ENCODE results near the gene RABL2A. TPM values are rescaled to one million over a fixed set of nuclear protein-coding genes. Genes with fewer than 3 reads are reported as not detected.
"Not testable (repeated sequence)": the region's sequence is repeated elsewhere in the genome, so short reads cannot be mapped to it uniquely, and the experiment has no call there.

The RABL2A gene
- total RNA-seq, 1 donor from 2014 or later = 28.9 TPM

GRCh38 chr2:113625906-113626305 lies 1.2 kb upstream of the RABL2A start:
- DNase-seq; intact Hi-C loops (cut with DNase I); H3K4me3 ChIP-seq; H3K4me1 ChIP-seq; H3K9me3 ChIP-seq; H3K27ac ChIP-seq; H3K36me3 ChIP-seq; ATAC-seq; H3K27me3 ChIP-seq (ENCODE audit: low read depth): not testable (repeated sequence)

DNA sequence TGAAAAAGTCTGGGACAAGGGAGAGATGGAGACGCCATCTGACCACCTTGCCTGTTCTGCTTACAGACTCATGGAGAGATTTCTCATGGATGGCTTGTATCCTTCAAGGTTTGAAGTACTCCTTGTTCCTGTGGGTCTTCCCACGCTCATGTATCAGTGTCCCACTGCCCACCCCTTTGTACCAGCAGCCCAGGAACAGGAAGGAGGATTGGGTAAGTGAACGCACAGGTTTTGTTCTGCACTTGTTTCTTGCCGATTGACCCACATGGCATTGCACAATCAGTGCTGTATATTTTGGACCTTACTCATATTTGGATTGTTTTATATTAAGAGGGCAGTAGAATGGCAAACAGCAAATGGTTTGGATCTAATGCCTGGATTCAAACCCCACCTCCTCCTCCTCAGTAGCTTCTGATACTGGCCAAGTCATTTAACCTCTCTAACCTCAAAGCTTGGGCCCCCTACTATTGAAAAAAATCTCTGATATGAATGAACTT lies 5.8 kb downstream of the RABL2A start:
- H3K27me3 ChIP-seq (ENCODE audit: low read depth); DNase-seq; H3K9me3 ChIP-seq; H3K4me3 ChIP-seq; H3K4me1 ChIP-seq; H3K27ac ChIP-seq; intact Hi-C loops (cut with DNase I): not testable (repeated sequence)
- peak in 1 of 2 donors; percentile 70 for ATAC-seq
- peaks cover 17% of the 10 kb centered on the region for H3K36me3 ChIP-seq

- H3K27me3 ChIP-seq (ENCODE audit: low read depth); H3K27ac ChIP-seq; H3K4me1 ChIP-seq; H3K4me3 ChIP-seq; H3K9me3 ChIP-seq; intact Hi-C loops (cut with DNase I); DNase-seq: not testable (repeated sequence)
- H3K36me3 ChIP-seq = peaks cover 15% of the 10 kb centered on the region
- ATAC-seq = peak in 1 of 2 donors; percentile 30
Measured at GRCh38 chr2:113635358-113635757, 8.3 kb downstream of the RABL2A start.

- H3K9me3 ChIP-seq; DNase-seq; ATAC-seq; H3K4me3 ChIP-seq; H3K27me3 ChIP-seq (ENCODE audit: low read depth); H3K36me3 ChIP-seq; H3K4me1 ChIP-seq; intact Hi-C loops (cut with DNase I); H3K27ac ChIP-seq: not testable (repeated sequence)
Measured at GRCh38 chr2:113636226-113636625, 9.2 kb downstream of the RABL2A start.

- H3K27me3 ChIP-seq (ENCODE audit: low read depth); H3K9me3 ChIP-seq; H3K27ac ChIP-seq; DNase-seq; H3K36me3 ChIP-seq; intact Hi-C loops (cut with DNase I); ATAC-seq; H3K4me3 ChIP-seq; H3K4me1 ChIP-seq: not testable (repeated sequence)
Measured at GRCh38 chr2:113638084-113638483, 11.0 kb downstream of the RABL2A start.

GRCh38 chr2:113646217-113646616 lies 19.2 kb downstream of the RABL2A start:
- H3K4me1 ChIP-seq; DNase-seq; H3K36me3 ChIP-seq; ATAC-seq; H3K27ac ChIP-seq; H3K9me3 ChIP-seq; H3K27me3 ChIP-seq (ENCODE audit: low read depth); H3K4me3 ChIP-seq; intact Hi-C loops (cut with DNase I): not testable (repeated sequence)

GRCh38 chr2:113650834-113651815 lies 24.1 kb downstream of the RABL2A start:
- H3K4me3 ChIP-seq; H3K27me3 ChIP-seq (ENCODE audit: low read depth); H3K36me3 ChIP-seq; DNase-seq; intact Hi-C loops (cut with DNase I); H3K9me3 ChIP-seq; H3K4me1 ChIP-seq; ATAC-seq; H3K27ac ChIP-seq: not testable (repeated sequence)

DNA sequence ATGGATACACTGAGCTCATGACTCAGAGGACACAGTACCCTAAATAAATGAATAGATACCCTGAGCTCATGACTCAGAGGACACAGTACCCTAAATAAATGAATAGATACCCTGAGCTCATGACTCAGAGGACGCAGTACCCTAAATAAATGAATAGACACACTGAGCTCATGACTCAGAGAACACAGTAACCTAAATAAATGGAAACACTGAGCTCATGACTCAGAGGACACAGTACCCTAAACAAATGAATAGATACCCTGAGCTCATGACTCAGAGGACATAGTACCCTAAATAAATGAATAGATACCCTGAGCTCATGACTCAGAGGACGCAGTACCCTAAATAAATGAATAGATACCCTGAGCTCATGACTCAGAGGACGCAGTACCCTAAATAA lies 25.5 kb downstream of the RABL2A start:
- intact Hi-C loops (cut with DNase I); ATAC-seq: not testable (repeated sequence)

DNA sequence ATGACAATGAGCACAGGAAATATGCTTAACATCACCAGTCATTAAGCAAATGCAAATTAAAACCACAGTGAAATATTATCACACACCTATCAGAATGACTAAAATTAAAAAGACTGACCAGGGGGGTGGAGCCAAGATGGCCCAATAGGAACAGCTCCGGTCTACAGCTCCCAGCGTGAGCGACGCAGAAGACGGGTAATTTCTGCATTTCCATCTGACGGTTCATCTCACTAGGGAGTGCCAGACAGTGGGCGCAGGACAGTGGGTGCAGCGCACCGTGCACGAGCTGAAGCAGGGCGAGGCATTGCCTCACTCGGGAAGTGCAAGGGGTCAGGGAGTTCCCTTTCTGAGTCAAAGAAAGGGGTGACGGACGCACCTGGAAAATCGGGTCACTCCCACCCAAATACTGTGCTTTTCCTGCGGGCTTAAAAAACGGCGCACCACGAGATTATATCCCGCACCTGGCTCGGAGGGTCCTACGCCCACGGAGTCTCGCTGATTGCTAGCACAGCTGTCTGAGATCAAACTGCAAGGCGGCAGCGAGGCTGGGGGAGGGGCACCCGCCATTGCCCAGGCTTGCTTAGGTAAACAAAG lies 29.1 kb downstream of the RABL2A start:
- H3K9me3 ChIP-seq; H3K27ac ChIP-seq; H3K4me1 ChIP-seq; H3K36me3 ChIP-seq; DNase-seq; ATAC-seq; intact Hi-C loops (cut with DNase I); H3K27me3 ChIP-seq (ENCODE audit: low read depth); H3K4me3 ChIP-seq: not testable (repeated sequence)

More for the DNA sequence above, 25.5 kb downstream of the RABL2A start:
- DNase-seq; H3K27me3 ChIP-seq (ENCODE audit: low read depth); H3K36me3 ChIP-seq; H3K9me3 ChIP-seq; H3K4me1 ChIP-seq; H3K27ac ChIP-seq; H3K4me3 ChIP-seq: not testable (repeated sequence)

- ATAC-seq; H3K4me1 ChIP-seq; DNase-seq; H3K4me3 ChIP-seq; H3K9me3 ChIP-seq; intact Hi-C loops (cut with DNase I); H3K36me3 ChIP-seq; H3K27ac ChIP-seq; H3K27me3 ChIP-seq (ENCODE audit: low read depth): not testable (repeated sequence)
Measured at GRCh38 chr2:113657735-113658134, 30.7 kb downstream of the RABL2A start.

DNA sequence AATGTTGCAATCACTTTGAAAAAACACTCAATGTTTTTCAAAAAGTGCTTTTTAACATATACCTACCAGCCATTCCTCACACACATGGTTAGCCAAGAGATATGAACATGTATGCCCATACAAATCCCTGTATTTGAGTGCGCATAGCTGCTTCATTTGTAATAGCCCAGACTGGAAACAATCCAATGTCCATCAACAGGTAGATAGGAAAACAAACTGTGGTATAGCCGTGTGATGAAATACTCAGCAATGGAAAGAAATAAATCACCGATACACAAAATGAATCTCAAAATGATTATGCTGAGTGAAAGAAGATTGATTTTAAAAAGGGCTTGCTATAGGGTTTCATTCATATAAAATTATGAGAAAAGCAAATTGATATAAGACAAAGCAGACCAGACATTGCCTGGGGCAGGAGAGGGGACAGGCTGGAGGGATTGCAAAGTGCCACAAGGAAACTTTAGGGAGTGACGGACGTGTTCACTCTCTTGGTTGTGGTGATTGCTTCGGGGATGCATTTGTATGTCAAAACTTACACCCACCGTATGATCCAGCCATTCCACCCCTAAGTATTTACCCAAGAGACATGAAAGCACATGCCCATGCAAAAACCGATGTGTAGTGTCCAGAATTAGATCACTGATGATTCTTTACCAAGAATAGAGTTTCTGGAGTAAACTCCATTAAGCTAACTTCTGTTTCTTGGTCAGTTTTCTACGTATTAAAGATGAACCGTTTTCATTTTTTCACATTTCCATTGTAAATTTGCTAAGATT lies 36.4 kb downstream of the RABL2A start:
- H3K4me3 ChIP-seq; H3K27me3 ChIP-seq (ENCODE audit: low read depth); H3K27ac ChIP-seq; H3K36me3 ChIP-seq; intact Hi-C loops (cut with DNase I); ATAC-seq; H3K9me3 ChIP-seq; H3K4me1 ChIP-seq; DNase-seq: not testable (repeated sequence)

GRCh38 chr2:113664761-113665533 lies 37.9 kb downstream of the RABL2A start:
- H3K27ac ChIP-seq; H3K36me3 ChIP-seq; intact Hi-C loops (cut with DNase I); H3K4me3 ChIP-seq; H3K4me1 ChIP-seq; H3K27me3 ChIP-seq (ENCODE audit: low read depth); H3K9me3 ChIP-seq: not testable (repeated sequence)
- DNase-seq (peak; percentile 67), ATAC-seq (peak; percentile 88 to 92)

- ATAC-seq; H3K9me3 ChIP-seq; H3K4me1 ChIP-seq; H3K27me3 ChIP-seq (ENCODE audit: low read depth); H3K36me3 ChIP-seq; DNase-seq; H3K4me3 ChIP-seq; H3K27ac ChIP-seq; intact Hi-C loops (cut with DNase I): not testable (repeated sequence)
Measured at GRCh38 chr2:113669013-113669412, 41.9 kb downstream of the RABL2A start.

All from lower lobe of right lung (tissue), 2 donors.